Activated CD4-positive, CD25-positive, alpha-beta regulatory T cell (primary cell): ENCODE data around the gene NPIPA2.
"Not testable (repeated sequence)": the region's sequence is repeated elsewhere in the genome, so short reads cannot be mapped to it uniquely, and the experiment has no call there.

ENCODE experiments used
- DNase-seq, 4 experiments: peaks; one replicate each; lab custom pipeline; 2025; lab: John Stamatoyannopoulos, UW

NPIPA2 gene

GRCh38 chr16:14742273-14743128 lies at the start of gene NPIPA2:
NPIPA2 (plus strand) TSS chr16:14742533; CDS start chr16:14748066, 5,533 bp downstream.
- not testable (repeated sequence) for DNase-seq

DNA sequence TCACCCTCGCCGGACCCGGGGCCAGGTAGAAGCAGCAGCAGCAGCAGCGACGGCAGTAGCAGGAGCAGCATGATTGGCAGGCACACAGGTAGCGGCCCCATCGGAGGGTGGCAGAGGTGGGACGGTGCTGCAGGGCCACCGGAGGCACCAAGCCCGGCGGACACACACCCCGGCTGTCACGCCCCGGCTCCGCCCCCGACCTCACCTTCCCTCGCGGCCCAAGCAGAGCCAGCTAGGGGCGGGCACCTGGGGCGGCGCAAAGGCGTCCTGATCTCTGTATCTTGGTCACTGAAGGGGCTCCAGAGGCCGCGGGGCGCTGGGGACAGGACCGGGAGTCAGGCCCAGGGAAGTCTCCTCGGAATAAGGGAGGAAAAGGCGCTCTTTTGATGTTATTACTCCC lies 48.2 kb upstream of the NPIPA2 start, which contains the start of gene PLA2G10:
Gene PLA2G10 (minus strand): TSS at position 180 of the 400 bp plus-strand sequence. CDS start 79 bp downstream, at position 101.
- DNase-seq, result not testable (repeated sequence)

DNA sequence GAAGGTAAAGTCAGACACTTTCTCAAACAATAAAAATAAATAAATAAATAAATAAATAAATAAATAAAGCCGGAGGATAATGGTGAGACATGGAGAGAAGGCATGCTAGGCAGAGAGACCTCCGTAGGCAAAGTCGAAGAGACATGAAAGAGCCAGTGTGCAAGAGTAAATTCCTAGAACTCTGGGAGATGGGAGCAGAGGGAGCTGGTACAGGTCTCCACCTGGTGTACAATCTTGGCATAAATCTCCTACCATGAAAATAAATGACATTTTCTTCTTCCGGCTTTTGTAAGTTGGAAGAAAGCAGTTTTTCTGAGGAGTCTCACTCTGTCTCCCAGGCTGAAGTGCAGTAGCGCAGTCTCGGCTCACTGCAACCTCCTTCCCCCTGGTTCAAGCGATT lies 40.5 kb upstream of the NPIPA2 start:
- DNase-seq, result not testable (repeated sequence)

DNA sequence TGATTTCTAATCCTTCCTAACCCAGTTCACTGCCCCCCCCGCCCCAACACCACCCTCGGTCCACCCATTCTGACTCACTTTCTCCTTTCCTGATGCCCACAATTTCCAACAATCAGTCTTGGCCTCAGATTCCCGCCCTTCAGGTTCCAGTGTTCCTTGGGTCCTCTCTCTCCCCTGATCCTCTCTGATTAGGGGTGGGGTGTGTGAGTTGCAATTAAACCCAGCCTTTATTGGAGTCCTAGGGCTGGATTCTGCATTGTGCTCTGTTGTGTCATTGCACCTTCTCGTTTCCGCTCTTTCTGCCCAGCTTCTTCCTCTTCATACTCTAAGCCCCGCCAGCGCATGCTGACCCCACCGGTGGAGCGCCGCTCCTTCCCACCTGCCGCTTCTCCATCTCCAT lies 39.7 kb upstream of the NPIPA2 start:
- not testable (repeated sequence) for DNase-seq

DNA sequence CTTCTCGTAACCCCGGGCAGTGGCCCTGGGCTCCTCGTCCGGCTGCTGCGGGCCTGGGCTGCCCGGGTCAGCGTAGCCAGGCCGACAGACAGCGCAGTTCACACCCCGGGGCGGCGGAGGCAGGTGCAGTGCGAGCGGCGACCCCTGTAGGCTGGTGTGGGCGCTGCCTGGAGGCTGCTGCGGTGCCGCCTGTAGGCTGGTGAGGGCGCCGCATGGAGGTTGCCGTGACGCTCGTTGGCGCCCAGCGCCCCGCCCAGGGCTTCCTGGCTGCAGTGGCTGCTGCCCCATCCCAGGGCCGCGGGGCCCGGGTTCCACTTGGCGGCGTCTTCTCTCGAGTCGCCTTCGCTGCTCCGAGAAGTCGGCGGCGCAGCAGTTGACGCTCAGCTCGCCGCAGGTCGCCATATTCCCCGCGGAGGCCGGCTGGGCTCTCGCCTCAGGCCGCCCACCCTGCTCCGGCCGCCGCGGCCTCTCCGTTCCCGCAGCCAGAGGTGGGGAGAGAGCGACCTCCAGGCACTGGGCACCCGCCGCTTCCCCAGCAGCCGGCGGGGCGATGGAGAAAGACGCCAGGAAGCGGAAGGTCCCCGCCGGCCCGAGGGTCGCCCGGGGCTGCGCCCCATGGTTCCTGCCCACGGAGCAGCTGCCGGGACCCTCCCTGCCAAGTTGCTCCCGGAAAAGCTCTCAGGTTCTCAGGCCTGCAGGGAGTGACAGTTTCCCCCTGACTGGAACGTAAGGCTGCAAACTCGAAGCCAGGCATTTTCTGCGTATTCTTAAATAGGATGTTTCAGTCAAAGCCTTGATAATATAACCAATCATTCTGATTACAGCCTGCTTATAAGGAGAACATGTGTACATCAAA lies 38.9 kb upstream of the NPIPA2 start, which contains the start of gene NPIPA3:
Gene NPIPA3 (plus strand): TSS at position 256 of the 856 bp plus-strand sequence. CDS start 5,533 bp downstream, outside the sequence.
- not testable (repeated sequence) for DNase-seq

GRCh38 chr16:14733233-14733632 lies 9.1 kb upstream of the NPIPA2 start:
- DNase-seq, result not testable (repeated sequence)

- DNase-seq, result not testable (repeated sequence)
Observed at GRCh38 chr16:14740832-14741385, 1.4 kb upstream of the NPIPA2 start.

DNA sequence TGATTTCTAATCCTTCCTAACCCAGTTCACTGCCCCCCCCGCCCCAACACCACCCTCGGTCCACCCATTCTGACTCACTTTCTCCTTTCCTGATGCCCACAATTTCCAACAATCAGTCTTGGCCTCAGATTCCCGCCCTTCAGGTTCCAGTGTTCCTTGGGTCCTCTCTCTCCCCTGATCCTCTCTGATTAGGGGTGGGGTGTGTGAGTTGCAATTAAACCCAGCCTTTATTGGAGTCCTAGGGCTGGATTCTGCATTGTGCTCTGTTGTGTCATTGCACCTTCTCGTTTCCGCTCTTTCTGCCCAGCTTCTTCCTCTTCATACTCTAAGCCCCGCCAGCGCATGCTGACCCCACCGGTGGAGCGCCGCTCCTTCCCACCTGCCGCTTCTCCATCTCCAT lies 539 bp upstream of the NPIPA2 start:
- not testable (repeated sequence) for DNase-seq

DNA sequence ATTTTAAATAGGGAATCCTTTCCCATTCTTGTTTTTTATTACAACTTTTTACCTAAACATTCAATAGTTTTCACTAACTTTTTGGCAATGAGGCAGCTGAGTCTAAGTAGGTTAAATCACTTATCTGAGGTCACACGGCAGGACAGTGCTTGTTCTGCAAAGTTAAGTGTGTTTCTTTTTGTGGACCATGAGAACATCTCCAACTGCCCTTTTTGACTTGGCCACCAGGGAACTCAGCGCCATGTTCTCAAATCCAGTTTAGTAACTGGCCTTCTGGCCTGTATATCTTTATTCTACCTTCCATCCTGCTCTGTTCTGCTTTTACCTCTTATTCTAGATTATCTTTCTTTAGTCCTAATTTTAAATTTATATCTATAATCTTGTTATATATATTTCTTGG lies 31.3 kb downstream of the NPIPA2 start:
- DNase-seq, result not testable (repeated sequence)

DNA sequence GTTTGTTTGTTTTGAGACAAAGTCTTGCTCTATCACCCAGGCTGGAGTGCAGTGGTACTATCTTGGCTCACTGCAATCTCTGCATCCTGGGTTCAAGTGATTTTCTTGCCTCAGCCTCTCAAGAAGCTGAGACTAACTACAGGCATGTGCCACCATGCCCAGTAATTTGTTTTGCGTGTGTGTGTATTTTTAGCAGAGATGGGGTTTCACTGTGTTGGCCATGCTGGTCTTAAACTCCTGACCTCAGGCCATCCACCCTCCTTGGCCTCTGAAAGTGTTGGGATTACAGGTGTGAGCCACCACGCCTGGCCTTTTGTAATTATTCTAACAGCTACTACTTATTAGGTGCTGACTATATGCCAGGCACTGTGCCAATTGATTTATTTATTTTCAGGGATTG lies 33.3 kb downstream of the NPIPA2 start:
- DNase-seq, result not testable (repeated sequence)

GRCh38 chr16:14776763-14777162 lies 34.4 kb downstream of the NPIPA2 start:
- not testable (repeated sequence) for DNase-seq

DNA sequence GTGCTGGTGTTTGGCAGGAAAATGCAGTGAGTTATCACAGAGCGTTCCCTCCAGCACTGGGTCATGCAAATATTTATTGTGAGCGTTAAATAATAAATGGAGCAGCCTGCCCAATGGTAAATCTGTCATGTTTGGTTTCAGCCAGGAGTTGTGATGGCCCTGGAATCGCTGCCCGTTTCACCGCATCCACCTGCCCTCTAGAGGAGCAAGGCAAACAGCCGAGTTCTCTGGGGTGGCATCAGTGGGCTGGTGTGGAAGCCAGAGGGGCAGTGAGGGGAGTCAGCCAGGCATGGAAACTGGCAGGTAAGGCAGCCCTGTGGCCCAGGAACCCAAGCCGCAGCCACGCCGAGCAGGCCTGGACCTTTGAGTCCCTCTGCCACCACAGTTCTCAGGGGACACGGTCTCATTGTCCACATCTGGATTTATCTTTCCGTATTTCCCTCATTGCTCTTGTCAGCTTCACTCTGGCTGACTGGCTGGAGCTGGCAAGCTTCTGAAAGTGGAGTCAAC lies 37.1 kb downstream of the NPIPA2 start:
- not testable (repeated sequence) for DNase-seq

DNA sequence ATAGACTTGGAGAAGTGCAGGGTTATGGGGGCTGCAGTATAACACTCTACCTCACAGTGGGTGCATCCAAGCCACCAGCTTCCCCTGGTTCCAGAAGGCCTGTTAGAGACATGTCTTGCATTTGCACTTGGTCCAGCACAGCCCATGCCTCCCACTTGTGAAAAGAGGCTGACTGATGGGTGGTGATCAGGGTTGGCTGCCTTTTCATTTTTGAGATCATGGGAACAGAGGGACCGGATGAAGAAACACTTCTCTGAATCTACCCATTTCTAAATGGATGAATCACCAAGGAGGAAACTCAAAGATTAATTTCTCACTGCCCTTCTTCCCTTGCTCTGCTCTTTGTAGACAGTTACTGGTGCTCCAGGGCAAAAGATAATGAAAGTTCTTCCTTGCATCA lies 43.8 kb downstream of the NPIPA2 start:
- DNase-seq, result not testable (repeated sequence)

DNA sequence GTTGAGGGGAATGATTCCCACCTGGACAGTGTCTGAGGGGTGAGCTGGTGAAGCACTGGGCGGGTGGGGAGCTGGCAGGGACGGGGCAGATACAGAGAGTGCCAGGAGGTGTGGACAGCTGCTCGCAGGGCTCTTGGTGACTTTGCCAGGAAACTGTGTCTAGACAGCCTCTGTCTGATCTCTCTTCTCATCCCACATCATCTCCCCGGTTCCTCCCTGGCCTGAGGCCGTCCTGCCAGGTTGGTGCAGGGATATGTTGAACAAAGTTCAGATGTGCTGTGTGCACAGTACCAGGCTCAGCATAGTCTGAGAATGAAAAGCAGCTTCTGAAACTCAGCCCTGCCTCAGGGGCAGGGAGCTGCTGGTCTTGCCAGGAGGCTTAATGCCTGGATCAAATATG lies 47.2 kb downstream of the NPIPA2 start:
- not testable (repeated sequence) for DNase-seq

DNA sequence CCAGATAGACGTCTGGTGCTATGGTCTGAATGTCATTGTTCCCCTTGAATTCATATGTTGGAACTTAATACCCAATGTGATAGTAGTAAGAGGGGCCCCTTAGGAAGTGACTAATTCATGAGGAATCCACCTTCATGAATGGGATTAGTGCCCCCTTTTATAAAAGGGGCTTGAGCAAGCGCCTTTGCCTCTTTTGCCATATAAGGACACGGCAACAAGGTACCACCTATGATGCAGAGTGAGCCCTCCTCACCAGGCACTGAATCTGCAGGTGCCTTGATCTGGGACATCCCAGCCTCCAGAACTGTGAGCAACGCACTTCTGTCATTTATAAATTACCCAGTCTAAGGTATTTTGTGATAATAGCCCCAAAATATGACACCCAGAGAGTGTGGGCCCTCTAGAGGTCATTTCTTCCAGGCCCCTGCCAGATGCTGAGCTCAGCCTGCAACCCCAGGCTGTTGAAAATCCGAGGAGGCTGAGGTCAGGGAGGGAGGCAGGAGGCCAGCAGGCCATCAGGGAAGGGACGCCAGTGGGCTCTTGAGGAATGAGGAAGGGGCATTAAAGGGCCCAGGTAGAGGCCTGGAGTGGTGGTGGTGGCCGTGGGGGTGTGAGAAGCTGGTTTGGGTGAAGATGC lies 48.1 kb downstream of the NPIPA2 start:
- DNase-seq, result not testable (repeated sequence)

GRCh38 chr16:14792914-14793313 lies 50.6 kb downstream of the NPIPA2 start:
- not testable (repeated sequence) for DNase-seq

GRCh38 chr16:14797558-14797957 lies 55.2 kb downstream of the NPIPA2 start:
- not testable (repeated sequence) for DNase-seq

- DNase-seq, result not testable (repeated sequence)
Observed at GRCh38 chr16:14803577-14803976, 61.2 kb downstream of the NPIPA2 start.

DNA sequence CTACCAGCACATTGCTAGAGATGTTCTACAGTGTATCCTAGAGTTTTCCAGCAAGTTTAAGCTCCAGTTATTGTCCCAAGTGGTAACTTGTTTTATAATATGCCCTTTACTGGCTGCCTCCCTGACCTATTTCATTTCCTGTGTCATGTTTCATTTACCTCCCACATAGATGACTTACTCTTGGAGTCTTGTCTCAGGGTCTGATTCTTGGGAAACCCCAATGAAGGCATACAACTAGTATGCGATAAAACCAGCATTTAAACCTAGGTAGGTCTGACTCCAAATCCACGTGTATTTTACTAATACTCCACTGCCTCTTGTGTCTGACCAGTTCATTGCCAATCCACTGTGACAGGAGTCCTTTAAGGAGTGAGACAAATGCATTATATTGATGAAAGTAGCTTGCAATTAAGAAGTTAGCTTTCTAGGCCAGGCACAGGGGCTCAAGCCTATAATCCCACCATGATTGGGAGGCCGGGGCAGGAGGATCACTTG lies 64.9 kb downstream of the NPIPA2 start:
- DNase-seq, result not testable (repeated sequence)

GRCh38 chr16:14813890-14814289 lies 71.6 kb downstream of the NPIPA2 start:
- DNase-seq, result not testable (repeated sequence)
